ENCODE results near the gene TELO2.

Gene TELO2

DNA sequence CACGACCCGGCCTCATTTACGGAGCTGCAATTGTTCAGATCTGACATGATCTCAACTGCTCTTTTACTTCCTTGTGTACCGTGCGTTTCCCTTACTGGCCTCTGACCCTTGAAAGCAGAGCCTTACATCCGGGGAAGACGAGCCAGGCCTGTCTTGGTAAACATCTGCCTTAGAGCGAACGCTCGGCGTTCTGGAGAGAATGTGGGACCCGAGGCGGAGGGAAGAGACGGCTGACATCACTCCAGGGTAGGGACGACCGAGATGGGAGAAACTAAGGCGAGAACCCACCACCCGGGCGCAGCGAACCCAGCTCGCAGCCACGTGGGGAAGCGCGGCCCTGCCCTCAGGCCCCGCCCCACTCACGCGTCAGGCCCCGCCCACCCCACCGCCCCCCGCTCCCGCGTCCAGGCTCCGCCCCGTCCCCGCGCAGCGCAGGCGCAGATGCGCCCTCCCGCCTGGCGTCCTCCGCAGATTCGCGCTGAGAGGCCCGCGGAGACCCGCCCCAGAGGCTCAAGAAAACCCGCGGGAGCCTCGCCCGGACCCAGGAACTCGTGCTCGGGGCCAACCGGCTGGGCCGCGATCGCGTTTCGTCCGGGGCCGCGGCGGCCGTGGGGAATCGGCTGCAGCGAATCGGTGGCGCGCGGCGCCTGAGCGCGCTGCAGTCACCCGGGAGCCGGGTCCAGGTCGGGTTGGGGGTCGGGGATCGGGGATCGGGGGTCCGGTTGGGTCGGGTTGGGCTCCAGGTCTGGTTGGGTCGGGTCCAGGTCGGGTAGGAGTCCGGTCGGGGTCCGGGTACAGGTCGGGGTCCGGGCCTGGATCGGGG is at the start of gene TELO2:
TELO2 (plus strand) TSS at position 438 of the 823 bp plus-strand sequence. CDS start 922 bp downstream, outside the sequence.
- peaks cover 36% of the 10 kb centered on the region for H3K36me3 ChIP-seq (ENCODE audit: control insufficient read depth, insufficient read depth, low read length)
- H3K4me1 ChIP-seq (ENCODE audit: control insufficient read depth, insufficient read depth, low read length) = peaks cover 5% of the 10 kb centered on the region
- no peaks in the 10 kb centered on the region for H3K9me3 ChIP-seq (ENCODE audit: control insufficient read depth, insufficient read depth, low read depth, low read length)
- no peaks in the 10 kb centered on the region for H3K27me3 ChIP-seq (ENCODE audit: control insufficient read depth, insufficient read depth, low read length)
- H3K4me3 ChIP-seq (ENCODE audit: low read depth, low read length) = peak within 1 kb of the TSS; percentile 89
- H3K9ac ChIP-seq (ENCODE audit: low read length) = peak within 1 kb of the TSS; percentile 96
- peak within 1 kb of the TSS; percentile 96 for H3K27ac ChIP-seq (ENCODE audit: low read depth, low read length)

DNA sequence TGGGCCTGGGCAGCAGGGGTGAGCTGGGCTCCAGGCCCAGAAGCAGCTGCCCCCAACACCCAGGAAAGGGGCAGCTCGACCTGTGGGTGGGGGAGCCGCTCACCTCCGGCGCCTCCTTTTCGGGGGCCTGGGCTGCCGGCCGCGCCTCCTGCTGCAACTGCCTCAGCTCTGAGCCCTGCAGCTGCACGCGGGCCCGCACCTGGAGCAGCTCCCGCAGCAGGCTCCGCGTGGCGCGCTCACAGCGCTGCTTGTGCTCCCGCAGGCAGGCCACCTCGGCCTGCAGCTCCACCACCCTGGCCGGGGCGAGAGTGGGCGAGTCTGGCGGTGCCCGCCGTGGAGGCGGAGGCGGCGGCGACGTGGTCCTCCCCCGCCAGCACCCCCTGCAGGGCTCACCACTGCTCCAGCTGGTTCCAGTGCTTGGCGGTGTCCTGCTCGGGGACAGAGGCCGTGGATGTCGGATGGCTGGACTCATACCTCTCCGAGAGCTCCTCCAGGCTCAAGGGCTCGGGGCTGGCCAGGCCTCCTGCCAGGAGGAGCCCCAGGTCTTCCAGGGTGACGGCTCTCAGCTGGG is 49.7 kb upstream of the TELO2 start:
- Histone ChIP-seq H3K27ac (ENCODE audit: low read depth, low read length) (no peak overlapping the region), H3K36me3 (ENCODE audit: control insufficient read depth, insufficient read depth, low read length) (peaks cover 25% of the 10 kb centered on the region), H3K9me3 (ENCODE audit: control insufficient read depth, insufficient read depth, low read depth, low read length) (no peaks in the 10 kb centered on the region), H3K4me1 (ENCODE audit: control insufficient read depth, insufficient read depth, low read length) (no peaks in the 10 kb centered on the region), H3K27me3 (ENCODE audit: control insufficient read depth, insufficient read depth, low read length) (no peaks in the 10 kb centered on the region), H3K4me3 (ENCODE audit: low read depth, low read length) (no peak overlapping the region), H3K9ac (ENCODE audit: low read length) (no peak overlapping the region)

GRCh38 chr16:1443980-1444729 is 49.0 kb upstream of the TELO2 start, which contains the start of gene CCDC154:
Gene CCDC154 (minus strand): TSS chr16:1444556. CDS start chr16:1444322, 234 bp downstream.
- Histone ChIP-seq H3K36me3 (ENCODE audit: control insufficient read depth, insufficient read depth, low read length) (peaks cover 31% of the 10 kb centered on the region), H3K4me1 (ENCODE audit: control insufficient read depth, insufficient read depth, low read length) (no peaks in the 10 kb centered on the region), H3K9ac (ENCODE audit: low read length) (no peak within 1 kb of the TSS), H3K27me3 (ENCODE audit: control insufficient read depth, insufficient read depth, low read length) (no peaks in the 10 kb centered on the region), H3K9me3 (ENCODE audit: control insufficient read depth, insufficient read depth, low read depth, low read length) (no peaks in the 10 kb centered on the region), H3K27ac (ENCODE audit: low read depth, low read length) (peak within 1 kb of the TSS; percentile 53; the same call in 1 of the 2 replicates), H3K4me3 (ENCODE audit: low read depth, low read length) (no peak within 1 kb of the TSS)

GRCh38 chr16:1444730-1445517 is 48.2 kb upstream of the TELO2 start:
- peaks cover 39% of the 10 kb centered on the region for H3K36me3 ChIP-seq (ENCODE audit: control insufficient read depth, insufficient read depth, low read length)
- H3K4me1 ChIP-seq (ENCODE audit: control insufficient read depth, insufficient read depth, low read length) = no peaks in the 10 kb centered on the region
- H3K9me3 ChIP-seq (ENCODE audit: control insufficient read depth, insufficient read depth, low read depth, low read length) = no peaks in the 10 kb centered on the region
- H3K27ac ChIP-seq (ENCODE audit: low read depth, low read length) = peak overlapping the region; percentile 53; the same call in 1 of the 2 replicates
- no peaks in the 10 kb centered on the region for H3K27me3 ChIP-seq (ENCODE audit: control insufficient read depth, insufficient read depth, low read length)
- no peak overlapping the region for H3K4me3 ChIP-seq (ENCODE audit: low read depth, low read length)
- no peak overlapping the region for H3K9ac ChIP-seq (ENCODE audit: low read length)

- Histone ChIP-seq H3K9me3 (ENCODE audit: control insufficient read depth, insufficient read depth, low read depth, low read length) (no peaks in the 10 kb centered on the region), H3K36me3 (ENCODE audit: control insufficient read depth, insufficient read depth, low read length) (peaks cover 45% of the 10 kb centered on the region), H3K27ac (ENCODE audit: low read depth, low read length) (no peak overlapping the region), H3K9ac (ENCODE audit: low read length) (no peak overlapping the region), H3K4me1 (ENCODE audit: control insufficient read depth, insufficient read depth, low read length) (no peaks in the 10 kb centered on the region), H3K4me3 (ENCODE audit: low read depth, low read length) (no peak overlapping the region), H3K27me3 (ENCODE audit: control insufficient read depth, insufficient read depth, low read length) (no peaks in the 10 kb centered on the region)
Observed at GRCh38 chr16:1445518-1446203, 47.5 kb upstream of the TELO2 start.

DNA sequence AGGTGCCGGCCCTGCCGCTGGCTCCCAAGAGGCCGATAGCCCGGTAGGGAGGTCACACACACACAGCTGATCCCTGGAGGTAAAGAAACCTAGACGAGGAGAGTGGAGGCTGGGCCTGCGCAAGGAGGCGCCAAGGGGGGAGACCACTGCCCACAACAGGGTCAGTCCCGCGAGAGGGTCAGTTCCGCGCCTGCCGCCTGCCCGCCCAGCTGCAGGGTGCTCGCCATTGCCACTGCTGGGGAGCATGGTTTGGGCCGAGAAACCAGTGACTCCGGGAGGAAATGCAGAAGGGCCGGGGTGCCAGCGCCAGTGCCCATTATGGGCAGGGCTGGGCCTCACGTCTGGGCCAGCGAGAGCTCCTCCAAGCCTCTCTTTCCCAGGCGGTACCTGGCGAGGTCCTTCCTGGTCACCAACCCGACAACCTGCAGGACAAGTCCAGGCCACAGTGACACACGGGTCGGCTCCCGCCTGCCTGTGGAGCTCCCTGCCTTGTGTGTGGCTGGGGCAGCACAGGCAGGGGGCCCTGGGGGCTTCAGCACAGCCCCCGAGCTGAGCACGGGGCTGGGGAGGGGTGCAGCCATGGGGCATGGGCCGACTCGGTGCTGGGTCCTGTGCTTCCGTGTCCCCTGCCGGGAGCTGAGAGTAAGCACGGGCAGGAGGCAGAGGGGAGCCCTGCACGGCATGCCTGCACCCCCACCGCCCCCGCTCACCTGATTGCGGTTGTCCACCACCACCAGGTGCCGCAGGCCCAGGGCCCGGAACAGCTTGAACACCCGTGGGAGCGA is 46.7 kb upstream of the TELO2 start:
- Histone ChIP-seq H3K4me1 (ENCODE audit: control insufficient read depth, insufficient read depth, low read length) (no peaks in the 10 kb centered on the region), H3K27ac (ENCODE audit: low read depth, low read length) (no peak overlapping the region), H3K9ac (ENCODE audit: low read length) (no peak overlapping the region), H3K36me3 (ENCODE audit: control insufficient read depth, insufficient read depth, low read length) (peaks cover 53% of the 10 kb centered on the region), H3K4me3 (ENCODE audit: low read depth, low read length) (no peak overlapping the region), H3K9me3 (ENCODE audit: control insufficient read depth, insufficient read depth, low read depth, low read length) (no peaks in the 10 kb centered on the region), H3K27me3 (ENCODE audit: control insufficient read depth, insufficient read depth, low read length) (no peaks in the 10 kb centered on the region)

DNA sequence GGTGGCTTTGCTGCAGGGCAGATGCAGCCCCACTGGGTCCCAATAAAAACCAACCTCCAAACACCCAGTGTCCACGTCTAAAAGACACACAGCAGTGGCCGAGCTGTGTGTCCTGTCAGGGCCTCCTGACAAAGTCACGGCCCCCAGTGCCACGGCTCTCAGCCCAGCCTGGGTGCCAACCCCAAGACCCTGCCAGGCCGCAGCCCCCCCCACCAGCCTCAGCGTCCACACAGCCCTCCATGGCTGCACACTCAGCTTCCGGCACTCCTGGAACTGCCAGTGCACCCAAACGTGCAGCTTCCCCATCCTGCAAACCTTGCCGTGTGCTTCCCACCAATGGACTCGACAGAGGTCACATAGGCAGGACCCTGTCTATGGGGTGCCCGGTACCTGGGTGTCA is 45.2 kb upstream of the TELO2 start:
- no peaks in the 10 kb centered on the region for H3K9me3 ChIP-seq (ENCODE audit: control insufficient read depth, insufficient read depth, low read depth, low read length)
- H3K36me3 ChIP-seq (ENCODE audit: control insufficient read depth, insufficient read depth, low read length) = peaks cover 65% of the 10 kb centered on the region
- H3K9ac ChIP-seq (ENCODE audit: low read length) = no peak overlapping the region
- H3K4me3 ChIP-seq (ENCODE audit: low read depth, low read length) = no peak overlapping the region
- H3K27me3 ChIP-seq (ENCODE audit: control insufficient read depth, insufficient read depth, low read length) = no peaks in the 10 kb centered on the region
- no peaks in the 10 kb centered on the region for H3K4me1 ChIP-seq (ENCODE audit: control insufficient read depth, insufficient read depth, low read length)
- no peak overlapping the region for H3K27ac ChIP-seq (ENCODE audit: low read depth, low read length)

GRCh38 chr16:1448536-1449116 is 44.5 kb upstream of the TELO2 start:
- Histone ChIP-seq H3K4me1 (ENCODE audit: control insufficient read depth, insufficient read depth, low read length) (no peaks in the 10 kb centered on the region), H3K36me3 (ENCODE audit: control insufficient read depth, insufficient read depth, low read length) (peaks cover 70% of the 10 kb centered on the region), H3K9ac (ENCODE audit: low read length) (no peak overlapping the region), H3K27me3 (ENCODE audit: control insufficient read depth, insufficient read depth, low read length) (no peaks in the 10 kb centered on the region), H3K9me3 (ENCODE audit: control insufficient read depth, insufficient read depth, low read depth, low read length) (no peaks in the 10 kb centered on the region), H3K4me3 (ENCODE audit: low read depth, low read length) (no peak overlapping the region), H3K27ac (ENCODE audit: low read depth, low read length) (no peak overlapping the region)

DNA sequence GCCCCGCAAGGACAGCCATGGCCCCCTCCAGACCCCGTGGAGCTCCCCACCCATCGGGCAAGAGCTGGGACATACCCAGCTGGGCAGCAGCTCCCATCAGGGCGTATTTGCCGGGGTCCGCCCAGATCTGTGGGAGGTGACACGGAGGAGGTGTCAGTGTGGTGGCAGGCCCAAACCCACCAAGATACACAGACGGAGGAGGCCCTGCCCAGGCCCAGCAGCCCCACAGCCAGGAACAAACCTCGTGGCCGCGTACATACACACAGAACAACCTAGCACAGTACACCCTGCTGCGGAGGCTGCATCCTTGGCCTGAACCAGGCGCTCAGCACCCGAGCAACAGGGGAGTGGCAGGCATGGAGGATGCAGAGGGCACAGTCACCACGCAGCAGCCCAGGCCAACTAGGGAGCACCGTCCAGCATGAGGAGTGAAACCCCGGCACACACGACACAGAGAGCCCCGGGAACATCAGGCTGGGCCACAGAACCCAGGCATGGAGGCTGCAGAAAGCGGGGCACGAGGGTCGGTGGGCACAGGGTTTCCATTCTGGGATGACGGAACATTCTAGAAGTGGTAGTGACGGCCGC is 43.9 kb upstream of the TELO2 start:
- Histone ChIP-seq H3K9me3 (ENCODE audit: control insufficient read depth, insufficient read depth, low read depth, low read length) (no peaks in the 10 kb centered on the region), H3K27ac (ENCODE audit: low read depth, low read length) (no peak overlapping the region), H3K27me3 (ENCODE audit: control insufficient read depth, insufficient read depth, low read length) (no peaks in the 10 kb centered on the region), H3K4me3 (ENCODE audit: low read depth, low read length) (no peak overlapping the region), H3K4me1 (ENCODE audit: control insufficient read depth, insufficient read depth, low read length) (no peaks in the 10 kb centered on the region), H3K36me3 (ENCODE audit: control insufficient read depth, insufficient read depth, low read length) (peaks cover 77% of the 10 kb centered on the region), H3K9ac (ENCODE audit: low read length) (no peak overlapping the region)
